HepG2 (cell line): ENCODE results near the gene PDLIM7. TPM values are rescaled to one million over a fixed set of nuclear protein-coding genes. Genes with fewer than 3 reads are reported as not detected.

Source experiments
- ARNT ChIP-seq: fragments of 450-650 bp; IDR thresholded peaks from 2 replicates; pipeline ENCODE4 v1.6.1; 2017
- BCL6 ChIP-seq: IDR thresholded peaks from 2 replicates; pipeline ENCODE4 v1.6.1; 2016; ENCODE audit warnings: missing genetic modification reagents, missing compliant biosample characterization
- CBX2 ChIP-seq, 2 experiments: fragments of 200-600 bp in 1 of 2; sonication (generic); formaldehyde crosslinking in 1 of 2; IDR thresholded peaks; 2 replicates each; pipeline versions ENCODE4 v1.7.0 to v1.8.1; 2018 to 2022; ENCODE audit warnings: low read depth in 2 of 2, low read length in 1 of 2, mild to moderate bottlenecking in 1 of 2, missing genetic modification reagents in 1 of 2
- DPF2 ChIP-seq: sonication (generic); formaldehyde crosslinking; IDR thresholded peaks from 2 replicates; pipeline ENCODE4 v1.4.0; 2020; ENCODE audit warnings: mild to moderate bottlenecking, low read depth, missing genetic modification reagents, borderline replicate concordance
- MAFF ChIP-seq: IDR thresholded peaks from 2 replicates; pipeline ENCODE4 v1.6.1; 2011; ENCODE audit warnings: low read depth, low read length, improper control_type of control experiment
- MYC ChIP-seq: sonication (generic); formaldehyde crosslinking; IDR thresholded peaks from 2 replicates; pipeline ENCODE4 v1.9.0; 2021; ENCODE audit warnings: missing genetic modification reagents, borderline replicate concordance
- NRL ChIP-seq: sonication (generic); formaldehyde crosslinking; IDR thresholded peaks from 2 replicates; pipeline ENCODE4 v1.5.0; 2020; ENCODE audit warnings: missing genetic modification reagents, mild to moderate bottlenecking, moderate library complexity, borderline replicate concordance
- PHF5A ChIP-seq: IDR thresholded peaks from one replicate; pipeline ENCODE4 v1.6.1; 2018; ENCODE audit warnings: low read depth, missing genetic modification reagents; ENCODE audit not compliant: unreplicated experiment
- RELA ChIP-seq: sonication (generic); formaldehyde crosslinking; IDR thresholded peaks from 2 replicates; pipeline ENCODE4 v1.4.0; 2020; ENCODE audit warnings: missing genetic modification reagents
- SIN3A ChIP-seq: IDR thresholded peaks from 2 replicates; pipeline ENCODE4 v1.6.1; 2011; ENCODE audit warnings: low read depth, mild to moderate bottlenecking, control low read depth, low read length, borderline replicate concordance
- SMYD3 ChIP-seq: sonication (generic); formaldehyde crosslinking; IDR thresholded peaks from 2 replicates; pipeline ENCODE4 v1.8.1; 2023; ENCODE audit warnings: mild to moderate bottlenecking, missing genetic modification reagents
- TBX3 ChIP-seq: fragments of 450-650 bp; IDR thresholded peaks from 2 replicates; pipeline ENCODE4 v1.6.1; 2017; ENCODE audit warnings: antibody characterized with exemption, mild to moderate bottlenecking, inconsistent platforms, borderline replicate concordance
- THAP11 ChIP-seq: IDR thresholded peaks from 2 replicates; pipeline ENCODE4 v1.6.1; 2016; ENCODE audit warnings: missing biosample characterization, missing genetic modification reagents
- ZBTB7B ChIP-seq: sonication (generic); formaldehyde crosslinking; IDR thresholded peaks from 2 replicates; pipeline ENCODE4 v1.4.0; 2020; ENCODE audit warnings: missing genetic modification reagents
- ZMYM4 ChIP-seq: sonication (generic); formaldehyde crosslinking; IDR thresholded peaks from 2 replicates; pipeline ENCODE4 v1.8.1; 2023; ENCODE audit warnings: mild to moderate bottlenecking, missing genetic modification reagents
- ZNF256 ChIP-seq: sonication (generic); formaldehyde crosslinking; conservative IDR thresholded peaks from 2 replicates; pipeline ENCODE4 v1.4.0; 2020; ENCODE audit warnings: missing genetic modification reagents
- ZNF331 ChIP-seq: sonication (generic); formaldehyde crosslinking; IDR thresholded peaks from 2 replicates; pipeline ENCODE4 v1.4.0; 2020; ENCODE audit warnings: missing genetic modification reagents
- ZNF564 ChIP-seq: sonication (generic); formaldehyde crosslinking; IDR thresholded peaks from 2 replicates; pipeline ENCODE4 v1.8.1; 2023; ENCODE audit warnings: mild to moderate bottlenecking, missing genetic modification reagents
- ZNF782 ChIP-seq: sonication (generic); formaldehyde crosslinking; IDR thresholded peaks from 2 replicates; pipeline ENCODE4 v1.4.0; 2020; ENCODE audit warnings: missing genetic modification reagents, mild to moderate bottlenecking, borderline replicate concordance
- ZNF850 ChIP-seq: sonication (generic); formaldehyde crosslinking; conservative IDR thresholded peaks from 2 replicates; pipeline ENCODE4 v1.9.0; 2021; ENCODE audit warnings: mild to moderate bottlenecking, missing genetic modification reagents
- polyA plus RNA-seq, 8 experiments: library from polyadenylated mRNA; depleted of rRNA in 3 of 8; stranded (reverse) in 7 of 8; unstranded in 1 of 8; fragments of >200 nt; fragmentation: Illumina TruSeq in 4 of 8; extraction: Trizol in 4 of 8; gene quantifications; 2 replicates each; pipeline versions ENCODE4 v1.2.1 to v1.2.3, GENCODE V29; 2011 to 2016; ENCODE audit warnings: low read depth in 4 of 8, missing spikeins in 1 of 8, mixed read lengths in 1 of 8; ENCODE audit not compliant: insufficient read depth in 1 of 8
- total RNA-seq, 5 experiments: library from RNA; depleted of rRNA; stranded (reverse); fragments of >200 nt; fragmentation: Illumina TruSeq; extraction: Trizol; gene quantifications; 2 replicates each; pipeline ENCODE4 v1.2.3, GENCODE V29; 2016; ENCODE audit warnings: low read depth in 1 of 5
- TF ChIP-seq, protein P1 (sequence below): sonication (generic); formaldehyde crosslinking; IDR thresholded peaks from 2 replicates; pipeline ENCODE4 v1.4.0; 2020; ENCODE audit warnings: missing genetic modification reagents
- TF ChIP-seq, protein P2 (sequence below): sonication (generic); IDR thresholded peaks from 2 replicates; pipeline ENCODE4 v1.6.1; 2016; ENCODE audit warnings: low read depth, borderline replicate concordance
- TF ChIP-seq, protein P3 (sequence below): sonication (generic); formaldehyde crosslinking; IDR thresholded peaks from 2 replicates; pipeline ENCODE4 v1.5.0; 2020; ENCODE audit warnings: mild to moderate bottlenecking, missing genetic modification reagents, borderline replicate concordance
- TF ChIP-seq, protein P4 (sequence below): sonication (generic); formaldehyde crosslinking; IDR thresholded peaks from 2 replicates; pipeline ENCODE4 v1.4.0; 2020; ENCODE audit warnings: missing genetic modification reagents

PDLIM7 gene
- total and polyA plus RNA-seq, 2 of the 13 experiments (the other 11 are each of a cell fraction or from before 2014, with no cell fraction given): 21.1 to 31.3 TPM

GRCh38 chr5:177491429-177491945 is 5.9 kb downstream of the PDLIM7 start (continued):
- TF ChIP-seq PHF5A (CRISPR knock-in tag) (no peak), RELA (CRISPR knock-in tag) (no peak), DPF2 (CRISPR knock-in tag) (no peak), ZNF850 (CRISPR knock-in tag) (no peak), ZNF782 (CRISPR knock-in tag) (no peak), ZNF256 (CRISPR knock-in tag) (no peak), ZBTB7B (CRISPR knock-in tag) (peak; percentile 61; the same call in 1 of the 2 replicates), TBX3 (no peak), SMYD3 (CRISPR knock-in tag) (no peak), BCL6 (CRISPR knock-in tag) (no peak), ARNT (no peak), THAP11 (CRISPR knock-in tag) (peak; percentile 36; the same call in 1 of the 2 replicates), ZMYM4 (peak; percentile 58), CBX2 (IDR thresholded peaks at IDR 0.05; ENCODE audit: low read depth, low read length) (no peak), CBX2 (CRISPR knock-in tag; IDR thresholded peaks at IDR 0.05; ENCODE audit: low read depth) (no peak), MYC (CRISPR knock-in tag) (peak; percentile 52; the same call in 1 of the 2 replicates), MAFF (no peak), ZNF564 (CRISPR knock-in tag) (0 out of 2 replicates have a peak, but pooled peaks have one; percentile 27), SIN3A (no peak), NRL (CRISPR knock-in tag) (no peak), ZNF331 (CRISPR knock-in tag) (peak; percentile 85)
- TF ChIP-seq, protein P1, sequence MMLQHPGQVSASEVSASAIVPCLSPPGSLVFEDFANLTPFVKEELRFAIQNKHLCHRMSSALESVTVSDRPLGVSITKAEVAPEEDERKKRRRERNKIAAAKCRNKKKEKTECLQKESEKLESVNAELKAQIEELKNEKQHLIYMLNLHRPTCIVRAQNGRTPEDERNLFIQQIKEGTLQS (CRISPR knock-in tag): no peak
- TF ChIP-seq, protein P2, sequence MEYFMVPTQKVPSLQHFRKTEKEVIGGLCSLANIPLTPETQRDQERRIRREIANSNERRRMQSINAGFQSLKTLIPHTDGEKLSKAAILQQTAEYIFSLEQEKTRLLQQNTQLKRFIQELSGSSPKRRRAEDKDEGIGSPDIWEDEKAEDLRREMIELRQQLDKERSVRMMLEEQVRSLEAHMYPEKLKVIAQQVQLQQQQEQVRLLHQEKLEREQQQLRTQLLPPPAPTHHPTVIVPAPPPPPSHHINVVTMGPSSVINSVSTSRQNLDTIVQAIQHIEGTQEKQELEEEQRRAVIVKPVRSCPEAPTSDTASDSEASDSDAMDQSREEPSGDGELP: peak; percentile 55; the same call in 1 of the 2 replicates
- TF ChIP-seq, protein P3, sequence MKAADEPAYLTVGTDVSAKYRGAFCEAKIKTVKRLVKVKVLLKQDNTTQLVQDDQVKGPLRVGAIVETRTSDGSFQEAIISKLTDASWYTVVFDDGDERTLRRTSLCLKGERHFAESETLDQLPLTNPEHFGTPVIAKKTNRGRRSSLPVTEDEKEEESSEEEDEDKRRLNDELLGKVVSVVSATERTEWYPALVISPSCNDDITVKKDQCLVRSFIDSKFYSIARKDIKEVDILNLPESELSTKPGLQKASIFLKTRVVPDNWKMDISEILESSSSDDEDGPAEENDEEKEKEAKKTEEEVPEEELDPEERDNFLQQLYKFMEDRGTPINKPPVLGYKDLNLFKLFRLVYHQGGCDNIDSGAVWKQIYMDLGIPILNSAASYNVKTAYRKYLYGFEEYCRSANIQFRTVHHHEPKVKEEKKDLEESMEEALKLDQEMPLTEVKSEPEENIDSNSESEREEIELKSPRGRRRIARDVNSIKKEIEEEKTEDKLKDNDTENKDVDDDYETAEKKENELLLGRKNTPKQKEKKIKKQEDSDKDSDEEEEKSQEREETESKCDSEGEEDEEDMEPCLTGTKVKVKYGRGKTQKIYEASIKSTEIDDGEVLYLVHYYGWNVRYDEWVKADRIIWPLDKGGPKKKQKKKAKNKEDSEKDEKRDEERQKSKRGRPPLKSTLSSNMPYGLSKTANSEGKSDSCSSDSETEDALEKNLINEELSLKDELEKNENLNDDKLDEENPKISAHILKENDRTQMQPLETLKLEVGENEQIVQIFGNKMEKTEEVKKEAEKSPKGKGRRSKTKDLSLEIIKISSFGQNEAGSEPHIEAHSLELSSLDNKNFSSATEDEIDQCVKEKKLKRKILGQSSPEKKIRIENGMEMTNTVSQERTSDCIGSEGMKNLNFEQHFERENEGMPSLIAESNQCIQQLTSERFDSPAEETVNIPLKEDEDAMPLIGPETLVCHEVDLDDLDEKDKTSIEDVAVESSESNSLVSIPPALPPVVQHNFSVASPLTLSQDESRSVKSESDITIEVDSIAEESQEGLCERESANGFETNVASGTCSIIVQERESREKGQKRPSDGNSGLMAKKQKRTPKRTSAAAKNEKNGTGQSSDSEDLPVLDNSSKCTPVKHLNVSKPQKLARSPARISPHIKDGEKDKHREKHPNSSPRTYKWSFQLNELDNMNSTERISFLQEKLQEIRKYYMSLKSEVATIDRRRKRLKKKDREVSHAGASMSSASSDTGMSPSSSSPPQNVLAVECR (CRISPR knock-in tag): peak; percentile 38; the same call in 1 of the 2 replicates
- TF ChIP-seq, protein P4, sequence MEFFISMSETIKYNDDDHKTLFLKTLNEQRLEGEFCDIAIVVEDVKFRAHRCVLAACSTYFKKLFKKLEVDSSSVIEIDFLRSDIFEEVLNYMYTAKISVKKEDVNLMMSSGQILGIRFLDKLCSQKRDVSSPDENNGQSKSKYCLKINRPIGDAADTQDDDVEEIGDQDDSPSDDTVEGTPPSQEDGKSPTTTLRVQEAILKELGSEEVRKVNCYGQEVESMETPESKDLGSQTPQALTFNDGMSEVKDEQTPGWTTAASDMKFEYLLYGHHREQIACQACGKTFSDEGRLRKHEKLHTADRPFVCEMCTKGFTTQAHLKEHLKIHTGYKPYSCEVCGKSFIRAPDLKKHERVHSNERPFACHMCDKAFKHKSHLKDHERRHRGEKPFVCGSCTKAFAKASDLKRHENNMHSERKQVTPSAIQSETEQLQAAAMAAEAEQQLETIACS (CRISPR knock-in tag): no peak
